GM21723 (cell line): ENCODE data around the gene CD84.
A peak's percentile ranks its signal among the peaks of the same experiment; 100 is the strongest.
"Not testable (repeated sequence)": the region's sequence is repeated elsewhere in the genome, so short reads cannot be mapped to it uniquely, and the experiment has no call there.

Experiments used
- ATAC-seq: cut with Tn5 transposase; IDR thresholded peaks from one replicate; pipeline ENCODE4 v1.9.1; 2021; ENCODE audit warnings: mild to moderate bottlenecking, moderate library complexity; ENCODE audit not compliant: unreplicated experiment

Gene CD84

DNA sequence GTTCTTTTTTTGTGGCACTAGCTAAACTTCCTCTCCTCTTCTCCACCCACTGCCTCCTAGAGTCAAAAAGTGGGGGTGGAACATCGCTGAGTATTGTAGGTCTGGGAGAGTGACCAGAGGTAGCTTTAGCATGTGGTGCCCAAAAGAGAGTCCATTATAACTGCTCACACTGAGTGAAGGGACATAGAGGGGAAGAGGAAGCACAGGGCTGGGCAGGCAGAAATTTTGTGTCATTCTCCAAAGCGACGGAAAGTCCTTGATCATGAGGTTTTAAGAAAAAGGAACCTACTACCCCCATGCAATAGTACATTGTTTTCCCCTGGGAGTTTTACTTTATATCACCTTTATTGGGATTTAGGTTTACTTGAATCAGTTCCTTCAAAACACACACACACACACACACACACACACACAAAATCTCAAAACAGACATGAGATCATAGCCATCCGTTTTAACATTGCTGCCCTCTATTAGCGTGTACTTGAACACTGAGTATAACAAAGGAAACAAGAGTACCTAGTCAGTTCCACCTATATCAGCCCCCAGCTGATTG lies 4.1 kb downstream of the CD84 start:
- ATAC-seq, result no peak

DNA sequence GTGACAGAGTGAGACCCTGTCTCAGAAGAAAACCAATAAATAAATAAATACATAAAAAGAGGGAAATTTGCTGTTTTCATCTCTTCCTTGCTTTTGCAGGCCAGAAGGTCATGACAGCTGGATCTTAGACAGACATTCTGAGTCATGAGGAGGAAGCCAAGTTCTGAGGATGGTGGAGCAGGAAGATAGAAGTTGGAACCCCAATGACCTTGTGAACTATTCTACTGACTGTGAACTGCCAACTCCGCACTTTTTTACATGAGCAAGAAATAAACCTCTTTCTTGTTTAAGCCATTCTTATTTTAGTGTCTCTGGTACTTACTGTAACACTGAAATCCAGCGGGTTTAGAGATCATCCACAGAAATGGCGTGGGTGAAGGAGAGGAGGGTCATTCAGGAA lies 8.5 kb downstream of the CD84 start:
- no peak for ATAC-seq

DNA sequence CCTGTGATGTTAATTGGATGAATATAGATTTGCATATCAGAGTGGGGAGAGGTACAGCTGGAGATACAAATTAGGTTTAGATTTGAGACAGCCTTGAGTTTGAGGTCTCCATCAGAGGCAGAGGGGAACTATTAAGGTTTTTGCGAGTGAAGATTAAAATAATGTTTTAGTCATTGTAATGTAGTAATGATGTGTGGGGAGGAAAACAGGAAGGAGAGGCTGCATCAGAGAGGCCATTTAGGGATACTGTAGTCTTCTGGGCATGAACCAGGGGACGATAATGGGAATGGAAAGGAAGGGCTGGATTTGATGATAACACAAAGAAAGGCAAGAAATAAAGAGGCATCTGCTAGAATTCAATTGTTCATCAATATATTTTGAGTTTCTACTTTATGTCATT lies 9.5 kb downstream of the CD84 start:
- no peak for ATAC-seq

DNA sequence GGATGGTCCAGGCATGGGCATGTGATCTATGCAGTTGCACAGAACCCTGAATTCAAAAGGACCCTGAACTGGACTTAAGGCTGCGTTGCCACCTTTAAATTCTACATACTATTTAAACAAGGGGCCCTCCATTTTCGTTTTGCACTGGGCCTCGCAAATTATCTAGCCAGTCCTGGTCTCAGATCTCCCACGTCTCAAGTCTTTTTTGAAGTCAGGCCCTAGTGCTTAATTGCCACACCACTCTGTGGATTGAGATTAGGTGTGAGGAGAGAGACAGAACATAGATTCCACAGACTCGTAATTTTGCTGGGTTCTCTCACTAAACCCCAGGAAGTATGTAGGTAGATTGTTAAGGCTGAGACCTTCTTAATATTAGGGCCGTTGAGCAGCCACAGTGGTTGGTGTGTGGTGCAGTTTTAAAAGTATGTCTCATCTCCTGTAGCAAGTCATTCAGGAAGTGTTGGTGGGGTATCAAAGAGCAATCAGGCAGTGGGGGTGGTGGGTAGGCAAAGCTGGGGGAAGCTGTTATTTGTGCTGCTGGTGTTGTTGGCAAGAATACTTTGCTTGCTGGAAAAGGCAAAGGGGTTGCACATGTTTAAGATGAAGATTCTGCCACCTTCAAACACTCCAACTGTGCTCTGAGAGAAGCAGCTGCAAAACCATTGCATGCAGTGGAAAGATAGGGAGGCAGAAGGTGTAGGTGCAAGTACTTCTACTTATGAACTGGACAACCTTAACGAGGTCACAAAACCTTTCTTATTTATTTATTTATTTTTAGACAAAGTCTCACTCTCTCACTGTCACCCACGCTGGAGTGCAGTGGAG lies 11.2 kb downstream of the CD84 start:
- ATAC-seq, result no peak

DNA sequence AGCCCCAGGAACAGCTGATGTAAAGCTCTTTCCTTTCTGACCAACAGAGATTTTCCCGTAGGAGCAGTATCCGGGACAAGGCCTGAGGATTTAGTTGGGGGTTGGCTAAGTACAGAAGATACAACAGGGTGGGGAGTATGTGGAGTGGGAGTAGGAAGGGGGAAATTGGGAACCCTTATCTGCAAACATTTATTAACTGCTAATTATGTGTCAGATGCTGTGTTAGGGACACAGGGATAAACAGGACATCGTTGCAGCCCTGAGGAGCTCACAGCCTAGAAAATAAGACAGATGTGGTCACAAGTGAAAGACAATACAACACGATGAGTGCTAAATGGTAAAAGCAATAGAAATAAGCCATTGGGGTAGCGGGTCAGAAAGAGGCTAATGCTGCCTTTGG lies 12.0 kb downstream of the CD84 start:
- no peak for ATAC-seq

DNA sequence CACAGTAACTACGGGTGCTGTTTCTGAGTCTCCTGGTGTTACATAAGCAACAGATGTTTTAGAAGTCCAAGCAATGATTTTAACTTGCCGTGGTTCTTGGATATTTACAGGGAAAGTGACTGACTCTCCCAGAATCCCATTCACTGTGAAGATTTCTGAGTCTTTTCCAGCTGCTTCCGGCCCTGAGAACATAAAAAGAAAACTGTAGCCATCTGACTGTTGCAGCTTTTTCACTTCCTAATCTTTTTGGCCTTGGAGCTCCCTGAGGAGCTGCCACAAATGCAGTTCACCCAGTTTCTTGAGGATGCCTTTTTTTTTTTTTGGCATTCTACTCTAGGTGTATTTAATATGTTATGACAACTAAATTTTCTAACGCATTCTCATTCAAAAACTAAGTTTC lies 13.7 kb downstream of the CD84 start:
- no peak for ATAC-seq

DNA sequence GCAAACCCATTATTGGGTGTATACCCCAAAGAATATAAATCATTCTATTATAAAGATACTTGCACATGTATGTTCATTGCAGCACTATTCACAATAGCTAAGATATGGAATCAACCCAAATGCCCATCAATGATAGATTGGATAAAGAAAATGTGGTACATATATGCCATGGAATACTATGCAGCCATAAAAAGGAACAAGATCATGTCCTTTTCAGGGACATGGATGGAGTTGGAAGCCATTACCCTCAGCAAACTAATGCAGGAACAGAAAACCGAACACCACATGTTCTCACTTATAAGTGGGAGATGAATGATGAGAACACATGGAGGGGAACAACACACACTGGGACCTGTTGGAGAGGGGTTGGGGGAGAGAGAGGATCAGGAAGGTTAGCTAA lies 16.1 kb downstream of the CD84 start:
- ATAC-seq, result not testable (repeated sequence)

DNA sequence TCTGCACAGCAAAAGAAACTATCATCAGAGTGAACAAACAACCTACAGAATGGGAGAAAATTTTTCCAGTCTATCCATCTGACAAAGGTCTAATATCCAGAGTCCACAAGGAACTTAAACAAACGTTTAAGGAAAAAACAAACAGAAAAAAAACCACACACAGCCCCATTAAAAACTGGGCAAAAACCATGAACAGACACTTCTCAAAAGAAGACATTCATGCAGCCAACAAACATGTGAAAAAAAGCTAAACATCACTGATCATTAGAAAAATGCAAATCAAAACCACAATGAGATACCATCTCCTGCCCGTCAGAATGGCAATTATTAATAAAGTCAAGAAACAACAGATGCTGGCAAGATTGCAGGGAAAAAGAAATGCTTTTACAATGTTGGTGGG lies 16.6 kb downstream of the CD84 start:
- ATAC-seq, result not testable (repeated sequence)

DNA sequence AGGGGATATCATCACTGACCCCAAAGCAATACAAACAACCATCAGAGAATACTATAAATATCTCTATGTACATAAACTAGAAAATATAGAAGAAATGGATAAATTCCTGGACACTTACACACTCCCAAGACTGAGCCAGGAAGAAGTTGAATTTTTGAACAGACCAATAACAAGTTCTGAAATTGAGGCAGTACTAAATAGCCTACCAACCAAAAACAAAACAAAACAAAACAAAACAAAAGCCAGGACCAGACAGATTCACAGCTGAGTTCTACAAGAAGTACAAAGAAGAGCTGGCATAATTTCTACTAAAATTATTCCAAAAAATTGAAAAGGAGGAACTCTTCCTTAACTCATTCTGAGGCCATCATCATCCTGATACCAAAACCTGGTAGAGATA lies 18.5 kb downstream of the CD84 start:
- no peak for ATAC-seq

DNA sequence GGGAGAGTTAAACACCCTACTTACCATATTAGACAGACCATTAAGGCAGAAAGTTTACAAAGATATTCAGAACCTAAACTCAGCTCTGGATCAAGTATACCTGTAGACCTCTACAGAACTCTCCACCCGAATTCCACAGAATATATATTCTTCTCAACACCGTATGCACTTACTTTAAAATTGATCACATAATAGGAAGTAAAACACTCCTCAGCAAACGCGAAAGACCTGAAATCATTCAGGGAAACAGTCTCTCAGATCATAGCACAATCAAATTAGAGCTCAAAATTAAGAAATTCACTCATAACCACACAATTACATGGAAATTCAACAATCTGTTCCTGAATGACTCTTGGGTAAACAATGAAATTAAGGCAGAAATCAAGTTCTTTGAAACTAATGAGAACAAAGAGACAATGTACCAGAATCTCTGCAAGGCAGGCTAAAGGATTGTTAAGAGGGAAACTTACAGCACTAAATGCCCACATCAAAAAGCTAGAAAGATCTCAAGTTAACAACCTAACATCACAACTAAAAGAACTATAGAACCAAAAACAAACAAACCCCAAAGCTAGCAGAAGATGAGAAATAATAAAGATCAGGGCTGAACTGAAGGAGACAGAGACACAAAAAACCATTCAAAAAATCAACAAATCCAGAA lies 19.1 kb downstream of the CD84 start:
- no peak for ATAC-seq

DNA sequence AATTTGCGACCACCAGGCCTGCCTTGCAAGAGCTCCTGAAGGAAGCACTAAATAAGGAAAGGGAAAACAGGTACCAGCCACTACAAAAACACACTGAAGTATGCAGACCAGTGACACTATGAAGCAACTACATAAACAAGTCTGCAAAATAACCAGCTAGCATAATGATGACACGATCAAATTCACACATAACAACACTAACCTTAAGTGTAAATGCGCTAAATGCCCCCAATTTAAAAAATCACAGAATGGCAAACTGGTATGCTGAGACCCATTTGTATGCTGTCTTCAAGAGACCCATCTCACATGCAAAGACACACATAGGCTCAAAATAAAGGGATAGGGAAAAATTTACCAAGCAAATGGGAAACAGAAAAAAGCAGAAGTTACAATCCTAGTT lies 19.9 kb downstream of the CD84 start:
- not testable (repeated sequence) for ATAC-seq

DNA sequence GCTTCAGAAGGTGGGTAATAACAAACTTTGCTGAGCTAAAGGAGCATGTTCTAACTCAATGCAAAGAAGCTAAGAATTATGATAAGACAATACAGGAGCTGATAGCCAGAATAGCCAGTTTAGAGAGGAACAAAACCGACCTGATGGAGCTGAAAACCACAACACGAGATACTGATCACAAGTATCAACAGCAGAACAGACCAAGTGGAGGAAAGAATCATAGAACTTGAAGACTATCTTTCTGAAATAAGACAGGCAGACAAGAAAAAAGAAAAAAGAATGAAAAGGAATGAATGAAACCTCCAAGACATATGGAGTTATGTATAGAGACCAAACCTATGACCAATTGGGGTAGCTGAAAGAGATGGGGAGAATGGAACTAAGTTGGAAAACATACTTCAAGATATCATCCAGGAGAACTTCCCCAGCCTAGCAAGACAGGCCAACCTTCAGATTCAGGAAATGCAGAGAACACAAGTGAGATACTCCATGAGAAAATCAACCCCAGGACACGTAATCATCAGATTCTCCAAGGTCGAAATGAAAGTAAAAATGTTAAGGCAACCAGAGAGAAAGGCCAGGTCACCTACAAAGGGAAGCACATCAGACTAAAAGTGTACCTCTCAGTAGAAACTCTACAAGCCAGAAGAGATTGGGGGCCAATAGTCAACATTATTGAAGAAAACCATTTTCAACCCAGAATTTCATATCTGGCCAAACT lies 20.5 kb downstream of the CD84 start:
- no peak for ATAC-seq

DNA sequence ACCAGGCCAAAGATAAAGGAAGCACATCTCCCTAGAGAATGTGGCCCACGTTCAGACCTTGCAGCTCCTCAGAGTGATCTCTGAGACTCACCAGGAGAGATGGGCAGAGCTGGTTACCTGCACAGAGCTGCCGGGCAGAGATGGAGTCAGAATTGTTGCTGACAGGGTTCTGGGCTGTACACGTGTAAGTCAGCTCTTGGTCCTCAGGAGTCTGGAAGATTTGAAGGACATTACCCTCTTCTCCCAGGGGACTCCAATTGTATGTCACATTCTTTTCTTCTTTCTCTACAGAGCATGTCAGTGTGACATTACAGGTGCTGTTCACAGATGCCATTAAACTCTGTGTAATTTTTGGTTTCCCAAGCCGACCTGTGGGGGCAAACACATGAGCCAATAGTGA lies 25.5 kb downstream of the CD84 start:
- ATAC-seq, result no peak

DNA sequence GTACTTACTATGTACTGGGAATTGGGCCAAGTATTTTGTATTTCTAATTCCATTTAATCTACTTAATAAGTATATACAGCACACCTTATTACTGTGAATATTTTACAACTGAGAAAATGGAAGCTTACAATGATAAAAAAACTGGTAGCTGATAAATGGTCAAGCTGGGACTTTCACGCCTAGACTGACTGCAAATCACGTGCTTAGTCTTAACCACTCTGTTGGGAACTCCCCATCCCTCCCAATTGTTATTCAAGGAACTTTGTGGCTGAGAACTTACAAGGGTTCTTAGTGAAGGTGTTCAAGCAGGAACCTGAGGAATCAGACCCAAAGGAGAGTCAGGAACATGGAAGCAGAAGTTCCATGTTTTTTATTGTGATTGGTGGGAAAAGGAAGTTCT lies 26.9 kb downstream of the CD84 start:
- ATAC-seq, result no peak

DNA sequence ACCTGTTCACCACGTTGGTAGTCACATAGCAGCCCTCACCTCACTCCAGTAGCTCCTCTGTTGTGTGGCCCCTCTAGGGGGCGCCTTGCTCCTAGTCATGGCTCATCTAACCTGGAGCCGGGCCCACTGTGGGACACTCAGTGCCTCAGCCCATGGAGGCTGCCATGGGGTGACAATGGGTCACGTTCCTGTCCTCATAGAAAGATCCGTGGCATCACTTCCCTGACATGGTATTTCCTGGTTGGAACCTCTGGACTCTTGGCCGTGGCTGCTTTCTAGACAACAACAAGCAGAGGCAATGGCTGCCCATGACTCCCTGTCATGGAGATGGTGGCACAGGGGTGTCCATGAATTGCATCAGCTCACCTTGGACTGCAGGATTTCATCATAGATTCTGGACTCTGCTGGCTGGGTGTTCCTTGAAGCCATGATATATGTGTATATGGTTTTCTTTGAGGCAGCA lies 28.7 kb downstream of the CD84 start:
- no peak for ATAC-seq

DNA sequence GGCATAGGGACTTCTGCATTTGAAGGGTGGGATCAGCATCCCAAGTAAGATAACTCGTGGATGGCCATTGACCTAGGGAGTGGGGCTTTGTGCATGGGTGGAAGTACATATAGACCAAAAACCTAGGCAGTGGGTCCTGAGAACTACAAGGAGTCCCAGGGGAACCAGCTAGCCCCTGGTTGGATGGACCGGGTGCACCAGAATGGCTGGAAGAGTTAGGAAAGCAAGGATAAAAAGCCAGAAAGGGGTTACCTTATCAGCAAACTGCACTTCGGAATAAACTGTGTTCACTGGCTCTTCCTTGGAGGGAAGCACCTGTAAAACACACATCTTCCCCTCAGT lies 29.7 kb downstream of the CD84 start:
- no peak for ATAC-seq

DNA sequence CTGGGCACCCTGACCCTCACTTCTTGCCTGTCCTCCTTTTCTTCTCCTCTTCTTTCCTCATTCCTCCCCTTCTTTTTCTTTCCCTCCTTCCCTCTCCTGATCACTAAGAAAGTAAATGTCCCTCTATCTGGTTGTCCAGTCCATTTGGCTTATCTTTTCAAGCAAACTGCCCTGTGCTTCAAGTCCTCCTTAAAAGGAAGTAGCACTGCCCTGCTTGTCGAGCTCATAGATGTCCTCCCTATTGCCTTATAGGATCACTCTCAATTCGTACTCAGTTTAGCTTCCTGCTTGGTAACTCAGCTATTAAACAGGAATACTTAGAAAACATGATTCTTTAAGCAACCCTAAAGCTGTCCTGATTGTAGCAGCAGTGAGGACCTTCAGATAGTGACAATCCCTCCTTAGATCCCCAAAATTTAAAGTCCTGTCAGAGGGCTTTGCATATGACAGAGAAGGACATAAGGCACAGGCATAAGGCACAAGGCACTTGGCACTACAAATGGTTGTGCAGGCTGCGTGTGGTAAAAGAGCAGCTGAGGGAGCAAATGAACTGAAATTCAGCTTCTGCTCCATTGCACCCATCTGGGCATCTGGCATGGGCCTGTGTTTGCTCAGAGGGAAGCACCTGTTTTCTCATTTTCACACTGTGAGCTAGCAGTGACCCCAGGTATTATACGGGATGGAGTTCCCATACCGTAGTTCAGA lies 30.2 kb downstream of the CD84 start:
- peak; percentile 51 for ATAC-seq

DNA sequence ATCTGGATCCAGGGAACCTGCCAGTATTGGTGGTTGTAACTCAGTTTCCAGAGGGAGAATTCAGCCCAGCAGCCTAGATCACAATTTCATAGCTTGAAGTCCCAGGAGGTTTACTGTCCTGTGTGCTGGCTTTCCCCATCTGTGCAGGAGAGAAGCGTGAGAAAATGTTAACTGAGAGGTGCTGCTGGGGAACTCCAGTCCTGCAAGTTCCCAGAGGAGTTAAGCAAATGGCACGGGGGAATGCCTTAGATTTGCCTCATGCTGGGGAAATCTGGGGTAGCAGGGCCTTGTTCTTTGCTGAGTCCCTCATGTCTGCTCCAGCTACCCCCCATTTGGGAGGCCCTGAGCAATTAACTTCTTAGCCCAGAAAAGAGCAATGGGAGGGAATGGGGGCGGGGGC lies 31.1 kb downstream of the CD84 start:
- ATAC-seq, result peak; percentile 47

DNA sequence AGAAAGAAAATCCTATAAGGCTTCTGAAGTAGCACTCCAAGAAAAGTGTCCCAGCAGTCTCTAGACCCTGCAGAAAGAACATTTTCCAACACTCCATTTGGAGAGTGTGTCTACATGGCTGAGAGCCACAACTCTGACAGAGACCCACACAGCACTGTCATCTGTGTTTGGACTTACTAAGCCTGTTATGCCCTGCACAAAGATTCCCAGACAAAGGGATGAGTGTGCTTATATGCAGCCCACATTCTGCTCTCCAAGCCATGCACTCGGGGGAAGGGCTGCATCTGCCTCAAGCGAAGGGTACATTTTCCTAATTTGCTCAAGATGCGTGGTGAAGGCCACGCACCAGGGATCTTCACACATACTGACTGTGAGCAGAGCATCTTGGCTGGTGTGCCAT lies 31.9 kb downstream of the CD84 start:
- no peak for ATAC-seq

DNA sequence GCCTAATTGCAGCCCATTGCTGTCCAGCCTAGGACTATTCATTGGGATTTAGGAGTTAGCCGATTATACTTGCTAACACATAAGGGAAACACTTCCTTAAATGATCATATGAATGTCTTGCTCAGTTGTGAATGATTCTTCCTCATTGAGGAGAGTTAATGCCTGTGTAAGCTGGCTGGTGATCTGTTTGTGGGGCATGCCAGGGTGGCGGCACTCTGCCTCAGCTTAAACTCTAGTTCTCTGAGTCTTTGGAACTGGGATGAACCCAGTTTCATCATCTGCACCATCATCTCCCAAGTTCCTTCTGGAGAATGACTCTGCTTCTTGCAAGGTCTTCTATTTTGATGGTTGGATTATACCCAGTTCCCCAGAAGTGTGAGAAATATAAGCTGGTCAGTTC lies 32.4 kb downstream of the CD84 start:
- ATAC-seq, result no peak

DNA sequence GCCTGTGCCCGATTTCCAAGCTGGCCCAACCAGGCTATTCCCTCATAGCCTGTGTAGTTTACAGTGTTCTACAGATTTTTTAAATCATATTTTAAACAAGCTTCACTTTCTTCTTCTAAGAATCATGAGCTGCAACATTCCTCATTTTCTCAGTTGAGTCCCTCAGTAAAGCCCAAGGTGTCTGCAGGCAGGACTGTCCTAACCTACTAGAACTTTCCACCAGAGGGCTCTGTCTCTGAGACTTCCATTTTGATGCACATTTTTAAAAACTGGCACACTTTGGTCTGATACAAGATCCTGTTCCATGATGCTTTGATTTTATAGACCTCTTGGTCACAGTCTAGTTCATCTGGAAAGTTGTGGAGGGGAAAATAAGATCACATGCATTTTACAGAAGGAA lies 34.6 kb downstream of the CD84 start:
- no peak for ATAC-seq
